ENCODE data around the gene SEMA3A. TPM values are rescaled to one million over a fixed set of nuclear protein-coding genes. Genes with fewer than 3 reads are reported as not detected.

The SEMA3A gene
- total and polyA plus RNA-seq, 2 of the 13 experiments (the other 11 are each of a cell fraction or from before 2014, with no cell fraction given) = 0.29 to 1.2 TPM

DNA sequence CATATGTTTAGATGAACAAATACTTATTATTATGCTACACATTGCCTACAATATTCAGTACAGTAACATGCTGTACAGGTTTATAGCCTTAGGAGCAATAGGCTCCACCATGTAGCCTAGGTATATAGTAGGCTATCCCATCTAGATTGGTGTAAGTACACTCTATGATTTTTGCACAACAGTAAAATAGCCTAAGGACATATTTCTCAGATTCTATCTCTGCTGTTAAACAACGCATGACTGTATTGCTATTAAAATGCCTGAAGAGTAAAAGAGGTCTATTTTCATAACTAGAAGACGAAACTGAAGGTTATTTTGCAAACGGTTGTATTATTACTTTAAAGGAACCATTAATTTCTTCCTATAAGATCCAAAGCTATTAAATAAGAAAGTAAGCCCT lies 88.3 kb downstream of the SEMA3A start:
- no peak overlapping the region for H2AFZ ChIP-seq (ENCODE audit: low read length)
- no peak overlapping the region for H3K9ac ChIP-seq (ENCODE audit: insufficient read depth, low read depth, low read length)
- ATAC-seq (no peak), FAIRE-seq (no peak), DNase-seq (ENCODE audit: low spot score) (no peak)
- no TSS peak for BruUV-seq (replicated peaks)
- H3K79me2 ChIP-seq (ENCODE audit: insufficient read depth, low read length) = no peaks in the 10 kb centered on the region
- H3K4me2 ChIP-seq (ENCODE audit: low read depth, low read length) = no peak overlapping the region
- CTCF ChIA-PET (ENCODE audit: low intra/inter-chr PET ratio, low total read pairs) = no interaction called here
- H3K27me3 ChIP-seq (ENCODE audit: control insufficient read depth in 1 of 2, insufficient read depth in 2 of 2, low read length in 2 of 2) = no peaks in the 10 kb centered on the region
- H4K20me1 ChIP-seq (ENCODE audit: insufficient read depth, low read length) = no peaks in the 10 kb centered on the region
- H3K9me3 ChIP-seq (ENCODE audit: low read length) = no peaks in the 10 kb centered on the region
- TF ChIP-seq STAT5B (CRISPR knock-in tag; IDR thresholded peaks at IDR 0.05) (no peak), FIP1L1 (IDR thresholded peaks at IDR 0.05; ENCODE audit: borderline replicate concordance, insufficient read depth, low read depth, low read length) (no peak)
- WGBS (ENCODE audit: low lambda C conversion rate) = 60% methylated on average over 3 of the region's 3 CpGs
- H3K4me1 ChIP-seq (ENCODE audit: insufficient read depth, low read length) = no peaks in the 10 kb centered on the region
- H3K27ac ChIP-seq (ENCODE audit: extremely low read length, insufficient read depth, low read length) = no peak overlapping the region
- no peak overlapping the region for H3K4me3 ChIP-seq (replicated peaks in 1 of 3; ENCODE audit: insufficient read depth in 1 of 3, low read depth in 2 of 3, low read length in 3 of 3)
- no peaks in the 10 kb centered on the region for H3K36me3 ChIP-seq (replicated peaks in 1 of 2; ENCODE audit: control insufficient read depth in 1 of 2, insufficient read depth in 2 of 2, low read length in 2 of 2)
- intact Hi-C loops (cut with micrococcal nuclease; ENCODE audit: unreplicated experiment) = no loop called here
- POLR2A ChIA-PET = no interaction called here
- in situ Hi-C loops (cut with HindIII; ENCODE audit: extremely low pct_ligation_motif_present, low pct_unique_long_range_greater_than_20kb) = no loop called here

DNA sequence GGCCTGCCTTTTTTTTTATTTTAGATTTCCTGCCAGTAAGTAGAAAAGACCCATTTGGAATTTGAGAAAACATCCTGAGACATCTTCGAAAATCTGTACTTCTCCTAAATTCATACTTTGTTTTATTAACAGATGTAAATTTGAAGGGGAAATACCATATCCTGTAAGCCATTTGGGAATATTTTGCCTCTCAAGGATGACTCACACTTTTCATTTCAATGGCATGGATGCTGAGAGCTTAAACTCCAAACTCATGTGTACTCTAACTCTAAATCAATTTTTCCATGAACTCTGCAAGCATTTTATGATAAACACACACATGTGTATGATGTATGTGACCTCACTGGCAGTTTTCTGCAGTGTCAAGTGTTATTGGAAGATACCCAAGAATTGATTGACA lies 89.0 kb downstream of the SEMA3A start:
- H3K4me3 ChIP-seq (replicated peaks in 1 of 3; ENCODE audit: insufficient read depth in 1 of 3, low read depth in 2 of 3, low read length in 3 of 3) = no peak overlapping the region
- in situ Hi-C loops (cut with HindIII; ENCODE audit: extremely low pct_ligation_motif_present, low pct_unique_long_range_greater_than_20kb) (no loop called here), intact Hi-C loops (cut with micrococcal nuclease; ENCODE audit: unreplicated experiment) (no loop called here)
- no peaks in the 10 kb centered on the region for H3K79me2 ChIP-seq (ENCODE audit: insufficient read depth, low read length)
- no peaks in the 10 kb centered on the region for H3K4me1 ChIP-seq (ENCODE audit: insufficient read depth, low read length)
- no peaks in the 10 kb centered on the region for H3K9me3 ChIP-seq (ENCODE audit: low read length)
- no peaks in the 10 kb centered on the region for H3K27me3 ChIP-seq (ENCODE audit: control insufficient read depth in 1 of 2, insufficient read depth in 2 of 2, low read length in 2 of 2)
- no peaks in the 10 kb centered on the region for H3K36me3 ChIP-seq (replicated peaks in 1 of 2; ENCODE audit: control insufficient read depth in 1 of 2, insufficient read depth in 2 of 2, low read length in 2 of 2)
- DNase-seq (ENCODE audit: low spot score) (no peak), FAIRE-seq (no peak), ATAC-seq (no peak)
- no peak overlapping the region for H2AFZ ChIP-seq (ENCODE audit: low read length)
- no TSS peak for BruUV-seq (replicated peaks)
- no peaks in the 10 kb centered on the region for H4K20me1 ChIP-seq (ENCODE audit: insufficient read depth, low read length)
- 6% methylated on average over 1 of the region's 1 CpG for whole genome bisulfite sequencing (ENCODE audit: low lambda C conversion rate)
- H3K27ac ChIP-seq (ENCODE audit: extremely low read length, insufficient read depth, low read length) = no peak overlapping the region
- ChIA-PET CTCF (ENCODE audit: low intra/inter-chr PET ratio, low total read pairs) (no interaction called here), POLR2A (no interaction called here)
- no peak overlapping the region for H3K4me2 ChIP-seq (ENCODE audit: low read depth, low read length)
- H3K9ac ChIP-seq (ENCODE audit: insufficient read depth, low read depth, low read length) = no peak overlapping the region
- TF ChIP-seq STAT5B (CRISPR knock-in tag; IDR thresholded peaks at IDR 0.05) (no peak), ZNF282 (IDR thresholded peaks at IDR 0.05; ENCODE audit: partially characterized antibody) (no peak), CHD4 (IDR thresholded peaks at IDR 0.05; ENCODE audit: borderline replicate concordance, low read length) (no peak), SMC3 (IDR thresholded peaks at IDR 0.05; ENCODE audit: low read length) (no peak), ZNF329 (CRISPR knock-in tag; IDR thresholded peaks at IDR 0.05; ENCODE audit: low read depth) (no peak), CREB1 (IDR thresholded peaks at IDR 0.05) (no peak), CREB1 (CRISPR knock-in tag; IDR thresholded peaks at IDR 0.05) (no peak), ZNF460 (CRISPR knock-in tag; IDR thresholded peaks at IDR 0.05; ENCODE audit: borderline replicate concordance) (no peak), ZNF484 (CRISPR knock-in tag; IDR thresholded peaks at IDR 0.05; ENCODE audit: borderline replicate concordance, low read depth) (no peak), ARNTL (CRISPR knock-in tag; IDR thresholded peaks at IDR 0.05) (no peak)
- TF ChIP-seq, protein P1, sequence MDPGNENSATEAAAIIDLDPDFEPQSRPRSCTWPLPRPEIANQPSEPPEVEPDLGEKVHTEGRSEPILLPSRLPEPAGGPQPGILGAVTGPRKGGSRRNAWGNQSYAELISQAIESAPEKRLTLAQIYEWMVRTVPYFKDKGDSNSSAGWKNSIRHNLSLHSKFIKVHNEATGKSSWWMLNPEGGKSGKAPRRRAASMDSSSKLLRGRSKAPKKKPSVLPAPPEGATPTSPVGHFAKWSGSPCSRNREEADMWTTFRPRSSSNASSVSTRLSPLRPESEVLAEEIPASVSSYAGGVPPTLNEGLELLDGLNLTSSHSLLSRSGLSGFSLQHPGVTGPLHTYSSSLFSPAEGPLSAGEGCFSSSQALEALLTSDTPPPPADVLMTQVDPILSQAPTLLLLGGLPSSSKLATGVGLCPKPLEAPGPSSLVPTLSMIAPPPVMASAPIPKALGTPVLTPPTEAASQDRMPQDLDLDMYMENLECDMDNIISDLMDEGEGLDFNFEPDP (CRISPR knock-in tag; conservative IDR thresholded peaks at IDR 0.05) = no peak
- TF ChIP-seq, protein P2, sequence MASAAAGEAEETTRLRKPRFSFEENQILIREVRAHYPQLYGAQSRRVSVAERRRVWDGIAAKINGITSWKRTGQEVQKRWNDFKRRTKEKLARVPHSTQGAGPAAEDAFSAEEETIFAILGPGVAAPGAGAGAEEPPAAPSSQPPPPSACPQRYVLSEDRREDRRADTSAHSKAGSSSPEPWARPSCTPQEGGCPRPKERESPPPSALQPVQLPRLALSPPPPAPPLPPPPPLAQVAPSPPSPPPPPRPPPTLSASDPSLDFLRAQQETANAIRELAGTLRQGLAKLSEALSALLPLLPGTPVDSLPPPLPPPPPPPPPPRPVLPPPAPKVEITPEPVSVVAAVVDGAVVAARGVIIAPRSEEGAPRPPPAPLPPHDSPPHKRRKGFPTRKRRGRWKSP (CRISPR knock-in tag; IDR thresholded peaks at IDR 0.05) = no peak
- TF ChIP-seq, protein P3, sequence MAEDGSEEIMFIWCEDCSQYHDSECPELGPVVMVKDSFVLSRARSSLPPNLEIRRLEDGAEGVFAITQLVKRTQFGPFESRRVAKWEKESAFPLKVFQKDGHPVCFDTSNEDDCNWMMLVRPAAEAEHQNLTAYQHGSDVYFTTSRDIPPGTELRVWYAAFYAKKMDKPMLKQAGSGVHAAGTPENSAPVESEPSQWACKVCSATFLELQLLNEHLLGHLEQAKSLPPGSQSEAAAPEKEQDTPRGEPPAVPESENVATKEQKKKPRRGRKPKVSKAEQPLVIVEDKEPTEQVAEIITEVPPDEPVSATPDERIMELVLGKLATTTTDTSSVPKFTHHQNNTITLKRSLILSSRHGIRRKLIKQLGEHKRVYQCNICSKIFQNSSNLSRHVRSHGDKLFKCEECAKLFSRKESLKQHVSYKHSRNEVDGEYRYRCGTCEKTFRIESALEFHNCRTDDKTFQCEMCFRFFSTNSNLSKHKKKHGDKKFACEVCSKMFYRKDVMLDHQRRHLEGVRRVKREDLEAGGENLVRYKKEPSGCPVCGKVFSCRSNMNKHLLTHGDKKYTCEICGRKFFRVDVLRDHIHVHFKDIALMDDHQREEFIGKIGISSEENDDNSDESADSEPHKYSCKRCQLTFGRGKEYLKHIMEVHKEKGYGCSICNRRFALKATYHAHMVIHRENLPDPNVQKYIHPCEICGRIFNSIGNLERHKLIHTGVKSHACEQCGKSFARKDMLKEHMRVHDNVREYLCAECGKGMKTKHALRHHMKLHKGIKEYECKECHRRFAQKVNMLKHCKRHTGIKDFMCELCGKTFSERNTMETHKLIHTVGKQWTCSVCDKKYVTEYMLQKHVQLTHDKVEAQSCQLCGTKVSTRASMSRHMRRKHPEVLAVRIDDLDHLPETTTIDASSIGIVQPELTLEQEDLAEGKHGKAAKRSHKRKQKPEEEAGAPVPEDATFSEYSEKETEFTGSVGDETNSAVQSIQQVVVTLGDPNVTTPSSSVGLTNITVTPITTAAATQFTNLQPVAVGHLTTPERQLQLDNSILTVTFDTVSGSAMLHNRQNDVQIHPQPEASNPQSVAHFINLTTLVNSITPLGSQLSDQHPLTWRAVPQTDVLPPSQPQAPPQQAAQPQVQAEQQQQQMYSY (CRISPR knock-in tag; IDR thresholded peaks at IDR 0.05) = no peak
